SK-N-SH treated with all-trans-retinoic acid at 6 μM for 48 hours (cell line): ENCODE data around the gene STOM.

Source experiments
- ARNTL ChIP-seq: fragments of 450-650 bp; formaldehyde crosslinking; IDR thresholded peaks from 2 replicates; pipeline ENCODE4 v1.5.0; 2020; ENCODE audit warnings: low read depth, mild to moderate bottlenecking, moderate library complexity, borderline replicate concordance
- ESRRG ChIP-seq: fragments of 250-450 bp; sonication (Bioruptor Pico); IDR thresholded peaks from 2 replicates; pipeline ENCODE4 v1.6.1; 2021; ENCODE audit warnings: mild to moderate bottlenecking
- OSR1 ChIP-seq: fragments of 250-450 bp; sonication (Bioruptor Pico); IDR thresholded peaks from 2 replicates; pipeline ENCODE4 v1.8.0; 2022; ENCODE audit warnings: moderate library complexity, mild to moderate bottlenecking, inconsistent platforms
- PATZ1 ChIP-seq: fragments of 250-450 bp; sonication (Bioruptor Pico); IDR thresholded peaks from 2 replicates; pipeline ENCODE4 v1.8.0; 2020; ENCODE audit warnings: mild to moderate bottlenecking, moderate library complexity, borderline replicate concordance
- RARB ChIP-seq: fragments of 250-450 bp; sonication (Bioruptor Pico); IDR thresholded peaks from 2 replicates; pipeline ENCODE4 v1.8.0; 2021; ENCODE audit warnings: mild to moderate bottlenecking, moderate library complexity
- ZC3H10 ChIP-seq: fragments of 250-450 bp; sonication (Bioruptor Pico); IDR thresholded peaks from 2 replicates; pipeline ENCODE4 v1.5.1; 2021; ENCODE audit warnings: mild to moderate bottlenecking, moderate library complexity
- ZNF565 ChIP-seq: fragments of 450-650 bp; formaldehyde crosslinking; conservative IDR thresholded peaks from 2 replicates; pipeline ENCODE4 v1.5.0; 2020; ENCODE audit warnings: low read depth, mild to moderate bottlenecking, moderate library complexity
- TF ChIP-seq, protein P1 (sequence below): fragments of 250-450 bp; sonication (Bioruptor Pico); IDR thresholded peaks from 2 replicates; pipeline ENCODE4 v1.5.0; 2020; ENCODE audit warnings: mild to moderate bottlenecking, moderate library complexity

DNA sequence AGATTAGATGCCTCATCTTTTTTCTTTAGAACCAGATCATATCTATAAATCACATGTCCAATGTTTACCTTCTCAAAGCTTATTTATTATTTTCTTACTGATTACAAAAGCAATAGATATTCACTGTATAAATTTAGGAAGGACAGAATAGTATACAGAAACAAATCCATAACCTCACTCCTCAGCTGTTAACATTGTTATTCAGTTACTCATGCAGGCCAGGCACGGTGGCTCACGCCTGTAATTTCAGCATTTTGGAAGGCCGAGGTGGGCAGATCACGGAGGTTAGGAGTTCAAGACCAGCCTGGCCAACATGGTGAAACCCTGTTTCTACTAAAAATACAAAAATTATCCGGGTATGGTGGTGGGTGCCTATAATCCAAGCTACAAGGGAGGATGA lies 15.3 kb downstream of the STOM start:
- TF ChIP-seq, protein P1, sequence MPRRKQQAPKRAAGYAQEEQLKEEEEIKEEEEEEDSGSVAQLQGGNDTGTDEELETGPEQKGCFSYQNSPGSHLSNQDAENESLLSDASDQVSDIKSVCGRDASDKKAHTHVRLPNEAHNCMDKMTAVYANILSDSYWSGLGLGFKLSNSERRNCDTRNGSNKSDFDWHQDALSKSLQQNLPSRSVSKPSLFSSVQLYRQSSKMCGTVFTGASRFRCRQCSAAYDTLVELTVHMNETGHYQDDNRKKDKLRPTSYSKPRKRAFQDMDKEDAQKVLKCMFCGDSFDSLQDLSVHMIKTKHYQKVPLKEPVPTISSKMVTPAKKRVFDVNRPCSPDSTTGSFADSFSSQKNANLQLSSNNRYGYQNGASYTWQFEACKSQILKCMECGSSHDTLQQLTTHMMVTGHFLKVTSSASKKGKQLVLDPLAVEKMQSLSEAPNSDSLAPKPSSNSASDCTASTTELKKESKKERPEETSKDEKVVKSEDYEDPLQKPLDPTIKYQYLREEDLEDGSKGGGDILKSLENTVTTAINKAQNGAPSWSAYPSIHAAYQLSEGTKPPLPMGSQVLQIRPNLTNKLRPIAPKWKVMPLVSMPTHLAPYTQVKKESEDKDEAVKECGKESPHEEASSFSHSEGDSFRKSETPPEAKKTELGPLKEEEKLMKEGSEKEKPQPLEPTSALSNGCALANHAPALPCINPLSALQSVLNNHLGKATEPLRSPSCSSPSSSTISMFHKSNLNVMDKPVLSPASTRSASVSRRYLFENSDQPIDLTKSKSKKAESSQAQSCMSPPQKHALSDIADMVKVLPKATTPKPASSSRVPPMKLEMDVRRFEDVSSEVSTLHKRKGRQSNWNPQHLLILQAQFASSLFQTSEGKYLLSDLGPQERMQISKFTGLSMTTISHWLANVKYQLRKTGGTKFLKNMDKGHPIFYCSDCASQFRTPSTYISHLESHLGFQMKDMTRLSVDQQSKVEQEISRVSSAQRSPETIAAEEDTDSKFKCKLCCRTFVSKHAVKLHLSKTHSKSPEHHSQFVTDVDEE (CRISPR knock-in tag), result no peak
- TF ChIP-seq PATZ1 (CRISPR knock-in tag), result no peak
- no peak for TF ChIP-seq ZC3H10 (CRISPR knock-in tag)
- no peak for TF ChIP-seq OSR1 (CRISPR knock-in tag)
- TF ChIP-seq RARB (CRISPR knock-in tag), result no peak
- TF ChIP-seq ARNTL (CRISPR knock-in tag), result no peak
- TF ChIP-seq ESRRG, result no peak
- TF ChIP-seq ZNF565 (CRISPR knock-in tag), result no peak
